ENCODE data around the gene COX7A1.
"Not testable (repeated sequence)": the region's sequence is repeated elsewhere in the genome, so short reads cannot be mapped to it uniquely, and the experiment has no call there.

COX7A1 gene

DNA sequence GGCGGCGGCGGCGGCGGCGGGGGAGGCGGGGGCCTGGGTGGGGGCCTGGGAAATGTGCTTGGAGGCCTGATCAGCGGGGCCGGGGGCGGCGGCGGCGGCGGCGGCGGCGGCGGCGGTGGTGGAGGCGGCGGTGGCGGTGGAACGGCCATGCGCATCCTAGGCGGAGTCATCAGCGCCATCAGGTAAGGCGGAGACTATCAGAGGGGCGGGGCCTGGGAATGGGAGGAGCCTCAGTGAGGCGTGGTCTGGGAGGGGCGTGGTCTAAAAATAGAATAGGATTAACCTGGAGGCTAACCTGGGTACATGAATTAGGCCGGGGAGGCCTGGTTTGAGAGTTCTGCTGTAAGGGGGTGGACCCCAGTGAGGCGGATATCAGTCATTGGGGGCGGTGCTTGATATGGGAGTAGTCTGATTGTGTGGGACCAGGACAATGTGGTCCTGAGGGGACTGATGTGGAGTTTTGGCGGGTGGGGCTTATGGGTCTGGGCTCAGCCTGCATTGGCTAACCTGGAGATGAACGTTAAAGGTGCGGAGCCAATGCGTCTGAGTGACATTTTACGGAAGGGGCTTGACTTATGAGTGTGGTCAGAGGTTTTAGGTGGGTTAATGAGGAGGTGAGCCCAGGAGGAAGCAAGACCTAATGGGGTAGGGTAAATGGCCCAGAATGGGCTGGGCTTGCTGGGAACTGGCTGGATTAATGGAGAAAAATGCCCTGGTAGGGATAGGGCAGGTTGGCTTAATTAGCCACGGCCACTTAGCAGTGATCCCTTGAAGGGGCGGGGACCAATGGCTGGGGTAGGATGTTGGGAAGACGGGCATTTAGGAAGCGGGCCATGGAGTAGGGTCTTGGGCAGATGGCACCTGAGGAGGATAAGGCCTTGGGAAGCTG lies 11.0 kb downstream of the COX7A1 start:
- DNase-seq: peak; percentile 36

DNA sequence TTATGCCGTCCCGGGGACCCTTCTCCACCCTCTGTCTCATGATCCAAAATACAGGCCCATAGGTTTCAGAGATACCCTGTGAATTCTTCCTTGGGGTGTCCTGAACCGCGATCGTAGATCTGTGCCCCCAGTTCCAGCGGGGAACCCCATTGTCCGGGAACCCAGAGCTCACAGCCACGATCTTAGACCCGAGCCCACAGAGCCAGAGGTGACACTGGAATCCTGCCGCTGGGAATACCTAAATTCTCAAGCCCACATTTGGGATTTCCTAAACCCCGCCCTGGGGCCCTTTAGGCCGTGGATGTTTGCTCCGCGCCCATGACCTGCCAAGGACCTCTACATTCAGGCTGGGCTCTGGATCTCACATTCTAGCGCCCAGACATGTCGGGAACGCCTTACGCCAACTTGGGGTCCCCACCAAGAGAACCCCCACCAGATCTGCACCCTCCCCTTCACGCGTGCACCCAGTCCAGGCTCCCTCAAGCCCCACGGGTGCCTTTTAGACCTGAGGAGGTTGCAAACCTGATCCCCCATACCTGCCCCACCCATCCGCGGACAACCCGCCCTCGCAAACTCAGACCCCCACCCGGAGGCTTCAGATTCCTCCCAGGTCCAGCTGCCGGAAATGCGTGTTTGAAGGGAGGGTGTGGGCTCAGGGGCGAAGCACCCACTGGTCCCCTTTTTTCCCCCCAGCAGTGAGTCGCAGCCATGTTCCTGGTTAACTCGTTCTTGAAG lies 11.8 kb downstream of the COX7A1 start:
- no peak for DNase-seq

DNA sequence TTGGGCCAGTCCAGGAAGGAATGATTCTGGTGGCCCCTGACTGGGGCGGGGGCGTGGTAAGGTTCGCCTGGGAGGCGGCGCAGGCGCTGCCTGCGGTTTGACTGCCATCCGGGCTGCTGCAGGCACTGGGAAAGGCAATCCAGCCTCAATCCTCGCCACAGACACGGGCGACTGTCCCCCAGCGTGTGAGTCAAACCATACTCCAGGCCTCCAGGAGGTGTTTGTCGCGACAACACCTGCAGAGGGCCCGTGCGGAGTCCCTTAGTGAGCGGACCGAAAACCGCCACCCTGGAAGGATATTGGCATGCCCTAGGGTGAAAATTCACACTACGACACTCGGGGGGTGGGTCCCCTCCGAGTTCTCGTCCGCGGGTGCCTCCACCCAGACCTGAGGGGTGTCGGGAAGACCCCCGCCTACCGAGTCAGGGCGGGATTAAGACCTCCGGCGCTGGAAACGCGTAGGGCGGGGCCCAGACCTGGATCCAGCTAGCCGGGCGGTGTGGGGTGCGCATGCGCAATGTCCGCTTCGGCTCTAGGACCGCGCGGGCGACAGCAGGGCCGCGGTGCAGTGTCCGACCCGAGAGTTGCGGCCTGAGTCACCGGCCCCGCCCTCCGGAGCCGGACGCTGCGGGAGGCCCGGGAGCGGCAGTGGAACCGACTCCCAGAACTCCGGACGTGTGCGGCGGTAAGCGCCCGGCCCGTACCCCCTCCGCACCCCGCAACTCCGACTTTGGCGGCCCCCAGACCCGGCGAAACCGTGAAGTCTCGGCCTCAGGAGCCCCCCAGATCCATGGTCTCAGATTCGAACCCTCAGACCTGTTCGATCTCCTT lies 12.6 kb downstream of the COX7A1 start, which contains the start of gene CAPNS1:
CAPNS1 (plus strand) TSS at position 594 of the 831 bp plus-strand sequence. CDS start 946 bp downstream, outside the sequence.
- peak; percentile 87 for DNase-seq

DNA sequence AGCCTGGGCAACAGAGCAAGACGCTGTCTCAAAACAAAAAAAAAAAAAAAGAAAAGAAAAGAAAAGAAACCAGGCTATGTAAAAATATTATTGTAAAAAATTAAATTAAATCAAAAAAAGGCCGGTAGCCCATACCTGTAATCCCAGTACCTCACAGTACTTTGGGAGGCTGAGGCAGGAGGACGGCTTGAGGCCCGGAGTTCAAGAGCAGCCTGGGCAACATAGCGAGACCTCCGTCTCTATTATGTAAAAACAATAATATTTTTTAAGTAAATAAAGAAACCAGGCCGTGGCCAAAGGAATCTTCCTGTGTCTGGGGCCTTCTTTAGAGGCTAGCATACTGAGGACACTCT lies 13.2 kb downstream of the COX7A1 start:
- no peak for DNase-seq

DNA sequence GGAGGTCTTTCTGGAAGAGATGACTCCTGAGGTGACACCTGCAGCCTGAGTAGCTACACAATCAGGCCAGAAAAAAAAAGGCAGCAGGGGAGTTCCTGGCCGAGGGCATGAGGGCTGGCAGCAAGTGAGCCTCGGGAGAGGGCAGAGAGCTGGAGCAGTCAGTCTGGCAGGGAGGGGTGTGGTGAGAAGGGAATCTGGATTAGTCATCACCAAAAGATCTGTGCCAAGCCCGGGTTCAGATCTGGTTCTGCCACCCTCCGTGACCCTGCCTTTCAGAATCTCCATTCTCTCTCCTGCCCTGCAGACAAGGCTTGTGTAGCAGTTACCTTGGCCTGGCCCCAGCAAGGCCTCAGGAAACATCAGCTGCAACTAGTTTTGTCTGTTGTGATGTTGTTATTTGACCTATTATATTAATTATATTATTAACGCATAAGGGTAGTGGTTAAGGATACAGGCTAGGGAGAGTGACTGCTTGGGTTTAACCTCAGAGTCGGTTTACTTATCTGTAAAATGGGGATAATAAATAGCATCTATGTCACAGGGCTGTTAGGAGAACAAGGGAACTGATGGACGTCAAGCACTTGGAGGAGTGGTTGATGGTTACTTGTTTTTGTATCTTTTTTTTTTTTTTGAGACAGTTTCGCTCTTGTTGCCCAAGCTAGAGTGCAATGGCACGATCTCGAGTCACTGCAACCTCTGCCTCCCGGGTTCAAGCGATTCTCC lies 15.1 kb downstream of the COX7A1 start:
- DNase-seq: no peak

DNA sequence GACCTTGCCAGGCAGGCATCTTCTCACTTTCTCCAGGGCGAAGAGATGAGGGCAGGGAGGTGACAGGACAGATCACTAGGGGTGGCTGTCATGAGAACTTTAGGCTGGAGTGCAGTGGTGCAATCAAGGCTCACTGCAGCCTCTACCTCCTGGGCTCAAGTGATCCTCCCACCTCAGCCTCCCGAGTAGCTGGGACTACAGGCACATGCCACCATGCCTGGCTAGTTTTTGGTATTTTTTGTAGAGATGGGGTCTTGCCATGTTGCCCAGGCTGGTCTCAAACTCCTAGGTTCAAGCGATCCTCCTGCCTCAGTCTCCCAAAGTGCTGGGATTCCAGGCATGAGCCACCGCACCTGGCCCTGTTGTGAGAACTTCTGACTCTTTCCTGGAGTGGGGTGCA lies 17.4 kb downstream of the COX7A1 start:
- not testable (repeated sequence) for DNase-seq

DNA sequence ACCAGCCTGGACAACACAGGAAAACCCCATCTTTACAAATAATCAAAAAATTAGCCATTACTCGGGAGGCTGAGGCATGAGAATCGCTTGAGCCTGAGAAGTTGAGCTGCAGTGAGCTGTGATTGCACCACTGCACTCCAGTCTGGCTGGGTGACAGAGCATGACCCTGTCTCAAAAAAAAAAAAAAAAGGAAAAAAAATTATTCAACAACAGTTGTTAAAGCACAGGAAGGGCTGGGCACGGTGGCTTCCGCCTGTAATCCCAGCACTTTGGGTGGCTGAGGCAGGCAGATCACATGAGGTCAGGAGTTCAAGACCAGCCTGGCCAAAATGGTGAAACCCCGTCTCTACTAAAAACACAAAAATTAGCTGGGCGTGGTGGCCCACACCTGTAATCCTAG lies 21.0 kb downstream of the COX7A1 start:
- not testable (repeated sequence) for DNase-seq

DNA sequence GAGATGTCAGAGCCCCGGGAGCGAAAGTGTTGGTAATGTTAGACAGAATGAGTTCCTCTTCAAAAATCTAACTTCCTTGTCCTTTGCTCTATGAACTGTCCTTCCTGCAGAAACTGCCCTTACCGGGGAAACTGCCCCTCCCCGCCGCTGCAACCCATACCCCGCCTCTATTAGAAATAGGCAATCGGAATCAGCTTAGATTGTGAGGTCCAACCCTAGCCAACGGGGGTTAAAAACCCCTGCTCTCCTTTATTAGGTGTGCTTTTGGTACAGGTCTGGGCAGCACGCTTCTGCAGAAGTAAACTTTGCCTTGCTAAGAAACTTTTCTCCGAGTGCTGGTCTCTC lies 23.9 kb downstream of the COX7A1 start:
- no peak for DNase-seq

DNA sequence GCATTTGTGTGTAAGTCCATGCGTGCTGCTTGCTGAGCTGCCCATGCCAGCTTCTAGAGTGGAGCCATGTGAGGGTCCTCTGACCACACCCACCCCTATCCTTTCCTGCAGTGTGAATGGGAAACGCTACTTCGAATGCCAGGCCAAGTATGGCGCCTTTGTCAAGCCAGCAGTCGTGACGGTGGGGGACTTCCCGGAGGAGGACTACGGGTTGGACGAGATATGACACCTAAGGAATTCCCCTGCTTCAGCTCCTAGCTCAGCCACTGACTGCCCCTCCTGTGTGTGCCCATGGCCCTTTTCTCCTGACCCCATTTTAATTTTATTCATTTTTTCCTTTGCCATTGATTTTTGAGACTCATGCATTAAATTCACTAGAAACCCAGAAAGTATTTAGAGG lies 26.7 kb downstream of the COX7A1 start:
- no peak for DNase-seq

DNA sequence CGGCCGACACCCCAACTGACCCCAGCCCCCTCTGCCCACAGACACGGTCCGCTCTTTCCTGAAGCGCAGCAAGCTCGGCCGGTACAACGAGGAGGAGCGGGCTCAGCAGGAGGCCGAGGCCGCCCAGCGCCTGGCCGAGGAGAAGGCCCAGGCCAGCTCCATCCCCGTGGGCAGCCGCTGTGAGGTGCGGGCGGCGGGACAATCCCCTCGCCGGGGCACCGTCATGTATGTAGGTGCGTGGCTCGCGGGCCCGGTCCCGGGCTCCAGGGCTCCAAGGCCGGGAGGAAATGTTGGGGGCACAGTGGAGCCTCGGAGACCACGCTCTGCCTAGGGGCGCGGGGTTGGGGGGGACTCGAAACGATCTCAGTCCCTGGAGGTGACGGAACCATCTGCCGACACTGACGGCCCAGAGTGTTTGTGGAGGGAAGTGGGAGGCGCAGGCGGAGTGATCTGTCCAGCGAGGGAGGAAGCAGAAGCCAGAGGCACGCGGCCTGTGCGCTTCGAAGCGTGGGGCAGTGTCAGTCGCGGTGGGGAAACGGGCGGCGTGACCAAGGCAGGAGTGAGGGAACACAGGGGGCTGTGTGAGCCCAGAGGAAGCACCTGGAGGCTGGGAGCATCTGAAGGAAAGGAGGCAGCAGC lies 30.6 kb downstream of the COX7A1 start:
- no peak for DNase-seq

DNA sequence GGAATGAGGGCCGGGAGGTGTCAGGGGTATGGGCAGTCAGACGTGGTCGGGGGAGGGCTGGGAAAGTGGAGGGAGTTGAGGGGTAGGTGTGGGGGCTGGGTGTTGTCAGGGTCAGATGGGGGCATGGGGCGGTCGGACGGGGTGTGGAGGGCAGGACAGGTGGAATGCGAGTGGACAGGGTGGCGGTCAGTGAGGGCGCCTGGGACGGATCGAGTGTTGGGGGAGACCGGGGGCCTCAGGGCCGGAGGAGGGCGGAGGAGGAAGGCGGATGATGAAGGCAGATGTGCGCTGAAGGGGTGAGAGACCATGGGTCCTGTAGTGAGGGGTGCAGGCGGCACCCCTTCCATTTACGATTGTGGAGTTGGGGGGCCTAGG lies 31.3 kb downstream of the COX7A1 start:
- DNase-seq: no peak

DNA sequence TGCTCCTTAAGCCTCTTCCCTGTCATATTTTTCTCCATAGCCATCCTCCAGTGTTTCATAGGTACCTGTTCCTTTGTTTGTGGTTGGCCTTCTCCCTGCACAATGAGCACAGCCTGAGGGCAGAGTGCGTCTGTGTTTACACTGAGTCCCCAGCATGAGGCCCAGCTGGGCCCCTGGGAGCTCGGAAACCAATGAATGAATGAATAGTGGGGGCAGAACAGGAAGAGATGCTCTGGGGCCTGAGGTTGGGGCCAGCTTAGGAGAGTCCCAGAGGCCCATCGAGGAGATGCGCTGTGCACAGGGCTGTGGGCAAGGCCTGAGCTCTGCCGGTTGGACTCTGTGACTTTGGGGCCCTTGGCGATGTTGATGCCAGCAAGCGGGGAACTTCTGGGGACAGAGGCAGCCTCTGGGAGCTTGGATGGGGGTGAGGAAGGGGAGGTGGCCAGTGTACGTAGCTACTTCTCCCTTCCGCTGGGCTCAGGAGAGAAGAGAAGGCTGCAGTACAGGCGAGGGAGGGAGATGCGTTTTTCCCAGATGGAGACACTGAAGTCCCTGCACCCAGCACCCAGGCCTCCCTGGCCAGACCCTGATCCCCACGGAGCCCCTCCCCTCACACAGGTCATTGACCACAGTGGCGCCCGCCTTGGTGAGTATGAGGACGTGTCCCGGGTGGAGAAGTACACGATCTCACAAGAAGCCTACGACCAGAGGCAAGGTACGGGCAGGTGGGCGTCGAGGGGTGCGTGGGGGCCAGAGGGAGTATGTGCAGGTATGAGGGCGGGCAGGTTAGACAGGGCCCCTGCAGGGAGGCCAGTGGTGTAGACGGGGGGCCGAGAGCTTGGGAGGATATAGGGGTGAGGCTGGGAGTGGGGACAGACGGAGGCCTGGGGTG lies 31.9 kb downstream of the COX7A1 start:
- DNase-seq: no peak

DNA sequence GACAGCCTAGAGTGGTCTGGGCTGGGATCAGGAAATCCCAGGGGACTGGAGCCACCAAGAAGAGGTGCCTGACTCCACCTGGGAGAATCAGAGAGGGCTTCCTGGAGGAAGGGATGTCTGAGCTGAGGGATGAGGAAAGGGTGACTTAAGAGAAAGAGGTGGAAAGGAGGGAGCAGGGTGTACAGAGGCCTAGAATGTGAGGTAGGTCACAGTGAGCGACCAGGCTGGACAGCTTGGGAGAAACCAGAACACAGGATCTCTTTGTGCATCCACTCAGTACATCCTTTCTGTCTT lies 36.0 kb downstream of the COX7A1 start:
- DNase-seq: no peak

DNA sequence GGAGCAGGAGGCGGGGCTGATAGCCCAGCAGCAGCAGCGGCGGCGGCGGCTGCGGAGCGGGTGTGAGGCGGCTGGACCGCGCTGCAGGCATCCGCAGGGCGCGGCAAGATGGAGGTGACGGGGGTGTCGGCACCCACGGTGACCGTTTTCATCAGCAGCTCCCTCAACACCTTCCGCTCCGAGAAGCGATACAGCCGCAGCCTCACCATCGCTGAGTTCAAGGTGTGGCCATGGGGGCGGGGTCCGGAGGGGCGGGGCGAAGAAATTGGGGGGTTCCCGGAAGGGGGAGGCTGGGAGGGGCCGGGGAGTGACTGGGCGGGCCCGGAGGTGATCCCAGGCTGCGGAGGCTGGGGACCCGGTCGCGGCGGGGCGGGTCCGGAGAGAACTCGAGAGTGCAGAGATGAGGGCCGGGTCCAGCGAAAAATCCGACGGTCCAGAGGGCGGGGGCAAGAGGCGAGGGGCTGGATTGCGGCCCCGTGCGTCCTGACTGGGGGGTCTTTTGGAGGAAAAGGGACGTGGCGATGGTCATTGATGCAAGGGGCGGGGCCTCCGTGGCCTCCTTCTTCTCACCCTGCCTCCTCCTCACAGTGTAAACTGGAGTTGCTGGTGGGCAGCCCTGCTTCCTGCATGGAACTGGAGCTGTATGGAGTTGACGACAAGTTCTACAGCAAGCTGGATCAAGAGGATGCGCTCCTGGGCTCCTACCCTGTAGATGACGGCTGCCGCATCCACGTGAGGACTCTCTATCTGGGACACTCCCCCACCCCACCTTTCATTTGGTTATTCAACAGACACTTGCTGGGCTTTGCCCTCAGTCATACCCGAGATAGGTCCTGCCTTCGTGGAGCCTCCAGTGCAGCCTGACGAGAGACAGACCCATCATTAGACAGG lies 36.5 kb downstream of the COX7A1 start, which contains the start of gene TBCB:
TBCB (plus strand) TSS at position 16 of the 891 bp plus-strand sequence; CDS start at position 109, 93 bp downstream.
- no peak for DNase-seq

DNA sequence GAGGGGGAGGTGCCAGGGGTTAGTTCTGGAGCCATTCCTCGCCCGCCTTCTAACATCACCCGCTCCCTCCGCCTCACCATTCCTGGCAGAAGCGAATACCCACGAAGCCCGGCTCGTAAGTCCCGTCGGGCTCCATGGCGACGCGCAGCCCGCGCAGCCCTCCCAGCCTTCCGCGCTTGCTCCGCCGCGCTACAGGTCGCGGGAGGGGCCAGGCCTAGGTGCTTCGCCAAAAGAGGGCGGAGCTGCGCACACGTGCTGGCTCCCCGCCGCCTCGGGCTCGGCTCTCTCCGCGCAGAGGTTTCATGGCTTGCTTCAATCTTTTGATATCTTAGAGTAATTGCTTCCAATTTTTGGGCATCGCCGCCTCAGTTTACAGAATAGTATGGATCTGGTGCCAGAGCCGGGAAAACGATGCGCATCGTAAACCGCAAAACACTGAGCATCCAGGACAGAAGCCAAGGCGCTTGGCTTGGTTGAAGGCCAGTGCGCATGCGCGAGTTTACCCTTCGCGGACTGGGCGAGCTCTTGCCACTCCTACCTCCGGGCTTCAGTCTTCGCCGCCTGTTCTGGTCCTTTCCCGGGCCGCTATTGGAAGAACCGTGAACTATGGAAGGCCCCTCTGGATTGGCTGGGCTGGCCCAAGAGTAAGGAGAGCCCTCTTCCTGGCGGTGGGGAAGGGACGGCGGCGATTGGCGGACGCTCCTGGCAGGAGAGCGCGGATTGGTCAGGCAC lies 37.4 kb downstream of the COX7A1 start, which contains the start of gene POLR2I:
POLR2I (minus strand) TSS at position 155 of the 732 bp plus-strand sequence; CDS start at position 136, 19 bp downstream.
- DNase-seq: peak; percentile 99

DNA sequence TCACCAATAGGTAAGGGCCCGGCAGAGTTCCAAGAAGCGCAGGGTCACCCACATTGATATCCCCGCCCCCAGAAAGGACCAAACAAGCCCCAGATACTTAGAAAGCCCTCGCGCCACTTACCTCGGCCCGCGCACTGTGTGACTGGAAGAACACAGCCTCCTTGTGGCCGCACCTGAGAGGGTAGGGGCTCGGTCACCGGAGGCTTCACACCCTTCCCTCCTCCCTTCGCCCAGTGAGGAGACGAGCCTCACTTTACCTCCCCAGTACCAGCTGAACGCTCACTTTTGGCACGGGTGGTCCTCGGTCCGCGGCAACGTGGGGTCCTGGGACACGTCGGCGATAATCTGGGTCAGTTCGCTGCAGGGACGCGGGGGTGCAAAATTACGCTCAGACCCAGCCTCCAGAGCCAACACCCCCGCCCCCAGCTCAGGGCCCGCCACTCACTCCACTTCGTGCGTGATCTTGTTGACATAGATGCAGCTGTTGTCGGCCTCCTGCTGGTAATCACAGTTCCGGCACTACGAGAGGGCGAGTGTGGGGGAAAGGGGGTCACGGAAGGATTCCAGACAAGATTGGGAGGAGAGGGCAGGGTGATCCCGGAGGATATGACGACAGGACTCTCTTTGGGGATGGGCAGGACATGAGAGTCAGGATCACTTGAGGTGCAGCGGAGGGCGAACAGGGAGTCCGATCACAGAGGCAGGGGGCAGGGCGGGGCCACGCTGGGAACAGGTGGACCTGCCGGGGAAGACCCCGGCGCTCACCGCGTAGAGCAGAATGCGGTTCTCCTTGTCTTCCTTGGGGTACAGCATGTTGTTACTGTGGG lies 38.1 kb downstream of the COX7A1 start:
- no peak for DNase-seq

DNA sequence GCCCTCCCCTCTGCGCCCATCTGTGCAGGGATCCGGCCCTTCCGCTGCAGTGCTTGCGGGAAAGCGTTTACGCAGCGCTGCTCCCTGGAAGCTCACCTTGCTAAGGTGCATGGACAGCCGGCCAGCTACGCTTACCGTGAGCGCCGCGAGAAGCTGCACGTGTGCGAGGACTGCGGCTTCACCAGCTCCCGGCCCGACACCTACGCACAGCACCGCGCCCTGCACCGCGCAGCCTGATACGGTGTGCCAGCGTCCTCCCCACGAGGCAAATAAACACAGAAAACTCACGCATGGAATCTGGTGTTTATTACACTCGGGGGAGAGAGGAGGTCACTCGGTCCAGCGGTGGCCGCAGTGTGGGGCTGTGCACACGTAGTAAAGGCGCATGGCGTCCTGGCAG lies 38.8 kb downstream of the COX7A1 start:
- no peak for DNase-seq

DNA sequence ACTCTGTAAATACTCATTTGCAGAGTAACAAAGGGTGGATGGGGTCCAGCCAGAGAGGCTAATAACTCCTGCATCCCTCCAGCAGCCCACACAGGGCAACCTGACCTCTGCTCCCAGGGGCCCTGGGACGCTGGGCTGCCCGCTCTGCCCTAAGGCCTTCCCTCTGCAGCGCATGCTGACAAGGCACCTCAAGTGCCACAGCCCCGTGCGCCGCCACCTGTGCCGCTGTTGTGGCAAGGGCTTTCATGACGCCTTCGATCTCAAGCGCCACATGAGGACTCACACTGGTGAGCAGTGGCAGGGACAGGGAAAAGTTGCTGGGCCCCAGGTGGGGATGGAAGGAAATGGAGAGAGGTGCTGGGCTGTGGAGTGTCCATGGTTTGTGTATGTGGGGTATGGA lies 39.6 kb downstream of the COX7A1 start:
- no peak for DNase-seq
